Activated CD8-positive, alpha-beta memory T cell treated with anti-CD3 and anti-CD28 coated beads, Interleukin-2, amount 50 U/mL, for 24 hours (primary cell): Measurements from ENCODE around the gene PRPF40B.
"Not testable (repeated sequence)": the region's sequence is repeated elsewhere in the genome, so short reads cannot be mapped to it uniquely, and the experiment has no call there.

ENCODE experiments used
- DNase-seq: peaks from one replicate; pipeline ENCODE4 v3.0.0-alpha.2; 2020; ENCODE audit errors: extremely low read depth

PRPF40B gene

GRCh38 chr12:49609059-49609874, 14.1 kb upstream of the PRPF40B start:
- no peak for DNase-seq

GRCh38 chr12:49609875-49610154, 13.5 kb upstream of the PRPF40B start:
- DNase-seq = no peak

GRCh38 chr12:49610785-49611184, 12.6 kb upstream of the PRPF40B start:
- DNase-seq = not testable (repeated sequence)

GRCh38 chr12:49612210-49612609, 11.2 kb upstream of the PRPF40B start:
- DNase-seq = no peak

- DNase-seq = no peak
Observed at GRCh38 chr12:49615725-49616124, 7.6 kb upstream of the PRPF40B start.

GRCh38 chr12:49616533-49617219, 6.7 kb upstream of the PRPF40B start:
- DNase-seq = no peak

GRCh38 chr12:49618576-49618975, 4.8 kb upstream of the PRPF40B start:
- no peak for DNase-seq

- no peak for DNase-seq
Observed at GRCh38 chr12:49619286-49619685, 4.1 kb upstream of the PRPF40B start.

GRCh38 chr12:49621651-49622500, 1.5 kb upstream of the PRPF40B start:
- no peak for DNase-seq

GRCh38 chr12:49622501-49623141, 740 bp upstream of the PRPF40B start:
- DNase-seq = peak; percentile 7

- DNase-seq = no peak
Observed at GRCh38 chr12:49624921-49625577, 1.7 kb downstream of the PRPF40B start.

- no peak for DNase-seq
Observed at GRCh38 chr12:49626169-49626835, 2.9 kb downstream of the PRPF40B start.

GRCh38 chr12:49626836-49627235, 3.5 kb downstream of the PRPF40B start:
- no peak for DNase-seq

GRCh38 chr12:49627752-49628360, 4.5 kb downstream of the PRPF40B start:
- no peak for DNase-seq

GRCh38 chr12:49631336-49631907, 8.1 kb downstream of the PRPF40B start:
- no peak for DNase-seq

GRCh38 chr12:49632401-49632800, 9.0 kb downstream of the PRPF40B start:
- no peak for DNase-seq

- no peak for DNase-seq
Observed at GRCh38 chr12:49632986-49633702, 9.8 kb downstream of the PRPF40B start.

GRCh38 chr12:49633703-49634345, 10.5 kb downstream of the PRPF40B start:
- no peak for DNase-seq

GRCh38 chr12:49635036-49635435, 11.7 kb downstream of the PRPF40B start:
- no peak for DNase-seq
